Measurements from ENCODE around the gene NR4A1.

Gene NR4A1

DNA sequence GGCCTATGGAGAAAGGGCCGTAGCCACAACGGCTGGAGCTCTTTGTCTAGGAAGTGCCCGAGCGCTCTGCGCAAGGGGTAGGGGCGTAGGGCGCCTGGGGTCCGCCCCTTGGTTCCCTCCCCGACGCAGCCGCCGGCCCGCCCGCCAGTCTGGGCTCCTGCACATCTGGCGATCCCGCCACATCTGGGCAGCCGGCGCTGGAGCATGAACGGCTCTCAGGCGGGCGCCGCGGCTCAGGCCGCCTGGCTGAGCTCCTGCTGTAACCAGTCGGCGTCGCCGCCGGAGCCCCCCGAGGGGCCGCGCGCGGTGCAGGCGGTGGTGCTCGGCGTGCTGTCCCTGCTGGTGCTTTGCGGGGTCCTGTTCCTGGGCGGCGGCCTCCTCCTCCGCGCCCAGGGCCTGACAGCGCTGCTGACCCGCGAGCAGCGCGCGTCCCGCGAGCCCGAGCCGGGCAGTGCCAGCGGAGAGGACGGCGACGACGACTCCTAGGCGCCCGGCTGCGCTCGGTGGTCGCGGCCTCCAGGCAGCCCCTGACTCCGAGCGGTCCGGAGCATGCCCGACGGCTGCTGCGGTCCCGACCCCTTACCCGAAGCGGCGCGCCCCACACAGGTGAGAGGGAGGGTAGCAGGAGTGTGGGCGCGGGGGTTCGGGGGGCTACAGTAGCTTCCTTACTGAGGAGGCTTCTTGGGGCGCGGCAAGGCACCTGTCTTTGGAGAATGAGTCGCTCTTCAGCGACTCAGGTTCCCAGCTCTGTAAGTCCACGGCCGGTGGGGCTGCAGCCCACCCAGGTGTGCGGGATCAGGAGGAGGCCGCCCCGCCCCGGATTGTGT, 28.5 kb downstream of the NR4A1 start, which contains the start of gene SMIM41:
Gene SMIM41, plus strand, starts transcription at position 129 of the 827 bp plus-strand sequence. Its CDS starts 76 bp downstream, at position 205.
- peaks cover 7 to 41% of the 10 kb centered on the region in 2 experiments; a peak in 2 of 3 replicates for H3K36me3 ChIP-seq (ENCODE audit: control insufficient read depth in 2 of 2, insufficient read depth in 1 of 2, low read length in 2 of 2)
- H3K9me3 ChIP-seq (ENCODE audit: control insufficient read depth, insufficient read depth, low read depth, low read length) = no peaks in the 10 kb centered on the region
- CTCF ChIA-PET = interaction anchor here (1.1 to 34.8 kb wide), 2 partner anchors 53 to 75 kb away, joined by 5 to 794 read pairs; no protein-coding TSS in a partner anchor
- H3K27ac ChIP-seq (ENCODE audit: extremely low read depth, low read depth, low read length) = no peak within 1 kb of the TSS
- no peak within 1 kb of the TSS for H3K4me3 ChIP-seq (ENCODE audit: low read depth, low read length)
- H3K4me1 ChIP-seq (ENCODE audit: control insufficient read depth, insufficient read depth, low read length) = no peaks in the 10 kb centered on the region
- POLR2A ChIA-PET = no interaction called here
- TF ChIP-seq WT1 (tag by site-specific recombination; IDR thresholded peaks at IDR 0.05) = no peak

GRCh38 chr12:52080403-52081251, 29.4 kb downstream of the NR4A1 start:
- Histone ChIP-seq H3K9me3 (ENCODE audit: control insufficient read depth, insufficient read depth, low read depth, low read length) (no peaks in the 10 kb centered on the region), H3K4me1 (ENCODE audit: control insufficient read depth, insufficient read depth, low read length) (no peaks in the 10 kb centered on the region), H3K27ac (ENCODE audit: extremely low read depth, low read depth, low read length) (no peak overlapping the region), H3K36me3 (ENCODE audit: control insufficient read depth in 2 of 2, insufficient read depth in 1 of 2, low read length in 2 of 2) (peaks cover 7 to 33% of the 10 kb centered on the region in 2 experiments; a peak in 2 of 3 replicates), H3K4me3 (ENCODE audit: low read depth, low read length) (no peak overlapping the region)
- ChIA-PET POLR2A (interaction anchor here (0.6 to 3.0 kb wide), 2 partner anchors 14 to 55 kb away, joined by 3 to 12 read pairs; no protein-coding TSS in a partner anchor), CTCF (interaction anchor here (0.8 to 34.8 kb wide), 4 partner anchors 9 to 76 kb away, joined by 3 to 794 read pairs (median 4); no protein-coding TSS in a partner anchor)
- TF ChIP-seq ZNF513 (tag by site-specific recombination; IDR thresholded peaks at IDR 0.05) = no peak
- 0 out of 2 replicates have a peak, but pooled peaks have one; percentile 13 for TF ChIP-seq PATZ1 (tag by site-specific recombination; IDR thresholded peaks at IDR 0.05)

GRCh38 chr12:52081263-52081733, 30.1 kb downstream of the NR4A1 start:
- no peak overlapping the region for H3K27ac ChIP-seq (ENCODE audit: extremely low read depth, low read depth, low read length)
- TF ChIP-seq ZNF398 (tag by site-specific recombination; IDR thresholded peaks at IDR 0.05) = peak; percentile 85
- TF ChIP-seq YY1 (tag by site-specific recombination; IDR thresholded peaks at IDR 0.05) = no peak
- TF ChIP-seq GLIS2 (tag by site-specific recombination; IDR thresholded peaks at IDR 0.05) = peak; percentile 24
- peak; percentile 67 for TF ChIP-seq GLIS1 (tag by site-specific recombination; IDR thresholded peaks at IDR 0.05)
- no peak for TF ChIP-seq GLI4 (tag by site-specific recombination; IDR thresholded peaks at IDR 0.05)
- TF ChIP-seq, protein P1, sequence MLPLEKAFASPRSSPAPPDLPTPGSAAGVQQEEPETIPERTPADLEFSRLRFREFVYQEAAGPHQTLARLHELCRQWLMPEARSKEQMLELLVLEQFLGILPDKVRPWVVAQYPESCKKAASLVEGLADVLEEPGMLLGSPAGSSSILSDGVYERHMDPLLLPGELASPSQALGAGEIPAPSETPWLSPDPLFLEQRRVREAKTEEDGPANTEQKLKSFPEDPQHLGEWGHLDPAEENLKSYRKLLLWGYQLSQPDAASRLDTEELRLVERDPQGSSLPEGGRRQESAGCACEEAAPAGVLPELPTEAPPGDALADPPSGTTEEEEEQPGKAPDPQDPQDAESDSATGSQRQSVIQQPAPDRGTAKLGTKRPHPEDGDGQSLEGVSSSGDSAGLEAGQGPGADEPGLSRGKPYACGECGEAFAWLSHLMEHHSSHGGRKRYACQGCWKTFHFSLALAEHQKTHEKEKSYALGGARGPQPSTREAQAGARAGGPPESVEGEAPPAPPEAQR (tag by site-specific recombination; IDR thresholded peaks at IDR 0.05) = no peak
- TF ChIP-seq KLF17 (tag by site-specific recombination; IDR thresholded peaks at IDR 0.05) = peak; percentile 59
- TF ChIP-seq ZNF621 (tag by site-specific recombination; IDR thresholded peaks at IDR 0.05) = no peak
- no peak for TF ChIP-seq ZNF155 (tag by site-specific recombination; IDR thresholded peaks at IDR 0.05)
- TF ChIP-seq ZNF426 (tag by site-specific recombination; IDR thresholded peaks at IDR 0.05) = no peak
- TF ChIP-seq SP2 (tag by site-specific recombination; IDR thresholded peaks at IDR 0.05) = 0 out of 2 replicates have a peak, but pooled peaks have one; percentile 19
- peak; percentile 82 for TF ChIP-seq ZIC2 (tag by site-specific recombination; IDR thresholded peaks at IDR 0.05)
- POLR2A ChIA-PET = interaction anchor here (0.6 to 3.0 kb wide), 2 partner anchors 13 to 56 kb away, joined by 3 to 12 read pairs; no protein-coding TSS in a partner anchor
- H3K36me3 ChIP-seq (ENCODE audit: control insufficient read depth in 2 of 2, insufficient read depth in 1 of 2, low read length in 2 of 2) = peaks cover 4 to 28% of the 10 kb centered on the region in 2 experiments; a peak in 2 of 3 replicates
- H3K9me3 ChIP-seq (ENCODE audit: control insufficient read depth, insufficient read depth, low read depth, low read length) = no peaks in the 10 kb centered on the region
- CTCF ChIA-PET = interaction anchor here (0.8 to 34.8 kb wide), 4 partner anchors 9 to 54 kb away, joined by 3 to 794 read pairs (median 6); no protein-coding TSS in a partner anchor
- H3K4me3 ChIP-seq (ENCODE audit: low read depth, low read length) = no peak overlapping the region
- no peaks in the 10 kb centered on the region for H3K4me1 ChIP-seq (ENCODE audit: control insufficient read depth, insufficient read depth, low read length)
